HepG2 (cell line): ENCODE data around the gene COL25A1.

Experiments used
- CHD2 ChIP-seq: IDR thresholded peaks from 2 replicates; pipeline ENCODE4 v1.6.1; 2011; ENCODE audit warnings: low read depth, low read length, improper control_type of control experiment
- EP300 ChIP-seq, 3 experiments: sonication (generic) in 1 of 3; formaldehyde crosslinking in 1 of 3; IDR thresholded peaks; 2 replicates each; pipeline versions ENCODE4 v1.5.1 to v1.6.1; 2011 to 2020; ENCODE audit warnings: low read depth in 2 of 3, low read length in 2 of 3, borderline replicate concordance in 1 of 3, improper control_type of control experiment in 1 of 3, mild to moderate bottlenecking in 1 of 3, missing genetic modification reagents in 1 of 3, moderate library complexity in 1 of 3
- HNF4G ChIP-seq, 2 experiments: sonication (generic) in 1 of 2; formaldehyde crosslinking in 1 of 2; IDR thresholded peaks; 2 replicates each; pipeline versions ENCODE4 v1.4.0 to v1.6.1; 2011 to 2020; ENCODE audit warnings: borderline replicate concordance in 2 of 2, low read depth in 2 of 2, mild to moderate bottlenecking in 2 of 2, low read length in 1 of 2, missing genetic modification reagents in 1 of 2, moderate library complexity in 1 of 2
- NAIF1 ChIP-seq: sonication (generic); formaldehyde crosslinking; IDR thresholded peaks from 2 replicates; pipeline ENCODE4 v1.5.0; 2020; ENCODE audit warnings: mild to moderate bottlenecking, missing genetic modification reagents, borderline replicate concordance
- POGZ ChIP-seq: sonication (generic); formaldehyde crosslinking; IDR thresholded peaks from 2 replicates; pipeline ENCODE4 v1.4.0; 2020; ENCODE audit warnings: mild to moderate bottlenecking, missing genetic modification reagents
- TF ChIP-seq, protein P1 (sequence below): sonication (generic); formaldehyde crosslinking; IDR thresholded peaks from 2 replicates; pipeline ENCODE4 v1.8.0; 2022; ENCODE audit warnings: mild to moderate bottlenecking, missing genetic modification reagents, moderate library complexity
- TF ChIP-seq, protein P2 (sequence below): sonication (generic); formaldehyde crosslinking; conservative IDR thresholded peaks from 2 replicates; pipeline ENCODE4 v1.8.1; 2023; ENCODE audit warnings: missing genetic modification reagents
- TF ChIP-seq, protein P3 (sequence below): sonication (generic); formaldehyde crosslinking; IDR thresholded peaks from 2 replicates; pipeline ENCODE4 v1.4.0; 2020; ENCODE audit warnings: missing genetic modification reagents
- TF ChIP-seq, protein P4 (sequence below): sonication (generic); formaldehyde crosslinking; IDR thresholded peaks from 2 replicates; pipeline ENCODE4 v1.5.0; 2020; ENCODE audit warnings: mild to moderate bottlenecking, missing genetic modification reagents, moderate library complexity

DNA sequence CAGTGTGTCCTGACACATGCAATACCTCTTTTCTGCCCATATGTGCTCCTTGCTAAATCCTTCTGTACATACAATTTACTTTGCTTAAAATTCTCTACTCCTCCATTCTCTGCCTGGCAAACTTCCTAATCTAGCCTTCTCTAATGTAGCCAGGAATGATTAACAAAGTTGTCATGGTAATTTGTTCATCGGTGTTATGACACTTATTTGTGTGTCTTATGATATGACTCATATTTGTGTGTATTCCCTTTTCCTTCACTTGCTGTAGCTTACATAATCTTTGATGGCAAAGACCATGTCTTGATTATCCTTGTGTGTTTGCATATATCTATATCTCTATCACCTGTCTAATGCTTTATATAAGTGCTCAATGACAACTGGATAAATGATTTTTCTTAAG is 133.3 kb downstream of the COL25A1 start:
- TF ChIP-seq HNF4G (IDR thresholded peaks at IDR 0.05; ENCODE audit: borderline replicate concordance, low read depth, low read length): no peak
- no peak for TF ChIP-seq HNF4G (CRISPR knock-in tag; IDR thresholded peaks at IDR 0.05; ENCODE audit: borderline replicate concordance, low read depth)
- TF ChIP-seq EP300 (IDR thresholded peaks at IDR 0.05; ENCODE audit: low read depth in 2 of 2, low read length in 2 of 2): no peak
- no peak for TF ChIP-seq EP300 (CRISPR knock-in tag; IDR thresholded peaks at IDR 0.05; ENCODE audit: borderline replicate concordance)
- TF ChIP-seq, protein P1, sequence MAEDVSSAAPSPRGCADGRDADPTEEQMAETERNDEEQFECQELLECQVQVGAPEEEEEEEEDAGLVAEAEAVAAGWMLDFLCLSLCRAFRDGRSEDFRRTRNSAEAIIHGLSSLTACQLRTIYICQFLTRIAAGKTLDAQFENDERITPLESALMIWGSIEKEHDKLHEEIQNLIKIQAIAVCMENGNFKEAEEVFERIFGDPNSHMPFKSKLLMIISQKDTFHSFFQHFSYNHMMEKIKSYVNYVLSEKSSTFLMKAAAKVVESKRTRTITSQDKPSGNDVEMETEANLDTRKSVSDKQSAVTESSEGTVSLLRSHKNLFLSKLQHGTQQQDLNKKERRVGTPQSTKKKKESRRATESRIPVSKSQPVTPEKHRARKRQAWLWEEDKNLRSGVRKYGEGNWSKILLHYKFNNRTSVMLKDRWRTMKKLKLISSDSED: no peak
- TF ChIP-seq CHD2: no peak
- no peak for TF ChIP-seq POGZ (CRISPR knock-in tag)
- TF ChIP-seq, protein P2, sequence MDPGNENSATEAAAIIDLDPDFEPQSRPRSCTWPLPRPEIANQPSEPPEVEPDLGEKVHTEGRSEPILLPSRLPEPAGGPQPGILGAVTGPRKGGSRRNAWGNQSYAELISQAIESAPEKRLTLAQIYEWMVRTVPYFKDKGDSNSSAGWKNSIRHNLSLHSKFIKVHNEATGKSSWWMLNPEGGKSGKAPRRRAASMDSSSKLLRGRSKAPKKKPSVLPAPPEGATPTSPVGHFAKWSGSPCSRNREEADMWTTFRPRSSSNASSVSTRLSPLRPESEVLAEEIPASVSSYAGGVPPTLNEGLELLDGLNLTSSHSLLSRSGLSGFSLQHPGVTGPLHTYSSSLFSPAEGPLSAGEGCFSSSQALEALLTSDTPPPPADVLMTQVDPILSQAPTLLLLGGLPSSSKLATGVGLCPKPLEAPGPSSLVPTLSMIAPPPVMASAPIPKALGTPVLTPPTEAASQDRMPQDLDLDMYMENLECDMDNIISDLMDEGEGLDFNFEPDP (CRISPR knock-in tag): no peak
- TF ChIP-seq, protein P3, sequence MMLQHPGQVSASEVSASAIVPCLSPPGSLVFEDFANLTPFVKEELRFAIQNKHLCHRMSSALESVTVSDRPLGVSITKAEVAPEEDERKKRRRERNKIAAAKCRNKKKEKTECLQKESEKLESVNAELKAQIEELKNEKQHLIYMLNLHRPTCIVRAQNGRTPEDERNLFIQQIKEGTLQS: no peak
- TF ChIP-seq NAIF1 (CRISPR knock-in tag): no peak
- TF ChIP-seq, protein P4, sequence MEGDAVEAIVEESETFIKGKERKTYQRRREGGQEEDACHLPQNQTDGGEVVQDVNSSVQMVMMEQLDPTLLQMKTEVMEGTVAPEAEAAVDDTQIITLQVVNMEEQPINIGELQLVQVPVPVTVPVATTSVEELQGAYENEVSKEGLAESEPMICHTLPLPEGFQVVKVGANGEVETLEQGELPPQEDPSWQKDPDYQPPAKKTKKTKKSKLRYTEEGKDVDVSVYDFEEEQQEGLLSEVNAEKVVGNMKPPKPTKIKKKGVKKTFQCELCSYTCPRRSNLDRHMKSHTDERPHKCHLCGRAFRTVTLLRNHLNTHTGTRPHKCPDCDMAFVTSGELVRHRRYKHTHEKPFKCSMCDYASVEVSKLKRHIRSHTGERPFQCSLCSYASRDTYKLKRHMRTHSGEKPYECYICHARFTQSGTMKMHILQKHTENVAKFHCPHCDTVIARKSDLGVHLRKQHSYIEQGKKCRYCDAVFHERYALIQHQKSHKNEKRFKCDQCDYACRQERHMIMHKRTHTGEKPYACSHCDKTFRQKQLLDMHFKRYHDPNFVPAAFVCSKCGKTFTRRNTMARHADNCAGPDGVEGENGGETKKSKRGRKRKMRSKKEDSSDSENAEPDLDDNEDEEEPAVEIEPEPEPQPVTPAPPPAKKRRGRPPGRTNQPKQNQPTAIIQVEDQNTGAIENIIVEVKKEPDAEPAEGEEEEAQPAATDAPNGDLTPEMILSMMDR: no peak
